ENCODE results near the gene APOA4. TPM values are rescaled to one million over a fixed set of nuclear protein-coding genes. Genes with fewer than 3 reads are reported as not detected.

APOA4 gene
- total and polyA plus RNA-seq, 9 of the 15 experiments (the other 6 are each of a cell fraction or from before 2014, with no cell fraction given) = 0.07 TPM; not detected in 8

DNA sequence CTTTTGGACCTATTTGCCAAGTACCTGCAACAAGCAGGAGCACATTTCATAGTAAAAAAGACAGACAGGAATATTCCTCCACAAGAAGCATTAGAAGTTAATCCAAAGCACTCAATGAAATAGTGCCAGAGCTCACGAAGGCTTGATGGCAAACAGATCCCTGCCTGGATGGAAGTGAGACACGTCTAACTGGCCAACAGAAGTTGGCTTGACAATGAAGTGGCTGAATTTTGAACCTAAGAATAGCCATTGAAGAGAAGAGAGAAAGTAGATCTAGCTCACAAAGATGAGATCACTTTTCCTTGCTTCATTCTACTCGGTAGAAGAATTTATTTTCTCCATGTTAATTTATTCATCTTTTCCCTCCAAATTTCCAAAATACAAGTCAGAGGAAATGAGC is 45.0 kb upstream of the APOA4 start:
- DNase-seq (ENCODE audit: extremely low read depth in 1 of 4, low spot score in 3 of 4) (no peak), ATAC-seq (no peak), FAIRE-seq (no peak)
- H3K27me3 ChIP-seq (ENCODE audit: control insufficient read depth in 2 of 2, insufficient read depth in 2 of 2, low read length in 2 of 2) = no peaks in the 10 kb centered on the region
- 85% methylated on average over 3 of the region's 3 CpGs for WGBS (ENCODE audit: insufficient coverage, low coverage, missing lambda C conversion rate)
- H3K9ac ChIP-seq (ENCODE audit: insufficient read depth in 1 of 2, low read depth in 2 of 2, low read length in 2 of 2) = no peak overlapping the region
- no peak overlapping the region for H3K4me3 ChIP-seq
- CTCF ChIA-PET (ENCODE audit: low intra/inter-chr PET ratio) = no interaction called here
- POLR2A ChIA-PET = no interaction called here
- no peak overlapping the region for H3K27ac ChIP-seq (ENCODE audit: extremely low read depth, low read depth, low read length)
- H3K79me2 ChIP-seq (ENCODE audit: control insufficient read depth, insufficient read depth, low read length) = no peaks in the 10 kb centered on the region
- no peaks in the 10 kb centered on the region for H3K4me1 ChIP-seq (replicated peaks in 1 of 2; ENCODE audit: control insufficient read depth in 2 of 2, insufficient read depth in 2 of 2, low read length in 2 of 2)
- TF ChIP-seq PCBP1 (IDR thresholded peaks at IDR 0.05; ENCODE audit: low read depth, low read length, poor library complexity, severe bottlenecking) (no peak), TRIM24 (IDR thresholded peaks at IDR 0.05) (no peak), ZBED1 (IDR thresholded peaks at IDR 0.05) (no peak), ZBTB49 (CRISPR knock-in tag; IDR thresholded peaks at IDR 0.05; ENCODE audit: borderline replicate concordance) (no peak), POLR2A (conservative IDR thresholded peaks at IDR 0.05) (no peak), PHTF2 (CRISPR knock-in tag; IDR thresholded peaks at IDR 0.05) (no peak), THRAP3 (IDR thresholded peaks at IDR 0.05; ENCODE audit: borderline replicate concordance) (no peak), BRF2 (IDR thresholded peaks at IDR 0.05; ENCODE audit: borderline replicate concordance, insufficient read depth, insufficient read length) (no peak), SRF (CRISPR knock-in tag; IDR thresholded peaks at IDR 0.05) (no peak), ETV1 (tag; conservative IDR thresholded peaks at IDR 0.05; ENCODE audit: low read depth) (no peak), RBM22 (IDR thresholded peaks at IDR 0.05; ENCODE audit: low read depth, low read length, poor library complexity, severe bottlenecking) (no peak), BCOR (IDR thresholded peaks at IDR 0.05) (no peak), ZBTB9 (CRISPR knock-in tag; IDR thresholded peaks at IDR 0.05) (no peak), ZNF282 (CRISPR knock-in tag; IDR thresholded peaks at IDR 0.05) (no peak), ZNF586 (CRISPR knock-in tag; conservative IDR thresholded peaks at IDR 0.05) (no peak), ZNF3 (CRISPR knock-in tag; IDR thresholded peaks at IDR 0.05) (no peak)
- TF ChIP-seq, protein P1, sequence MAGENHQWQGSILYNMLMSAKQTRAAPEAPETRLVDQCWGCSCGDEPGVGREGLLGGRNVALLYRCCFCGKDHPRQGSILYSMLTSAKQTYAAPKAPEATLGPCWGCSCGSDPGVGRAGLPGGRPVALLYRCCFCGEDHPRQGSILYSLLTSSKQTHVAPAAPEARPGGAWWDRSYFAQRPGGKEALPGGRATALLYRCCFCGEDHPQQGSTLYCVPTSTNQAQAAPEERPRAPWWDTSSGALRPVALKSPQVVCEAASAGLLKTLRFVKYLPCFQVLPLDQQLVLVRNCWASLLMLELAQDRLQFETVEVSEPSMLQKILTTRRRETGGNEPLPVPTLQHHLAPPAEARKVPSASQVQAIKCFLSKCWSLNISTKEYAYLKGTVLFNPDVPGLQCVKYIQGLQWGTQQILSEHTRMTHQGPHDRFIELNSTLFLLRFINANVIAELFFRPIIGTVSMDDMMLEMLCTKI (IDR thresholded peaks at IDR 0.05; ENCODE audit: partially characterized antibody) = no peak
- no peaks in the 10 kb centered on the region for H3K9me1 ChIP-seq (ENCODE audit: control insufficient read depth, insufficient read depth, low read length)
- in situ Hi-C loops (cut with MboI) (no loop called here), intact Hi-C loops (cut with micrococcal nuclease) (no loop called here)
- H4K20me1 ChIP-seq (replicated peaks; ENCODE audit: control insufficient read depth, insufficient read depth, low read length) = no peaks in the 10 kb centered on the region
- BruUV-seq (replicated peaks) = no TSS peak
- H3K9me3 ChIP-seq (replicated peaks; ENCODE audit: control insufficient read depth, insufficient read depth, low read depth, low read length) = no peaks in the 10 kb centered on the region
- H3K36me3 ChIP-seq (ENCODE audit: control insufficient read depth, insufficient read depth, low read length) = peaks cover 90% of the 10 kb centered on the region
- no peak overlapping the region for H2AFZ ChIP-seq (ENCODE audit: low read depth, low read length)
- H3K4me2 ChIP-seq (ENCODE audit: insufficient read depth, low read length) = no peak overlapping the region
